Thoracic aorta endothelial cell (primary cell): Measurements from ENCODE around the gene EIF4G1. TPM values are rescaled to one million over a fixed set of nuclear protein-coding genes. Genes with fewer than 3 reads are reported as not detected.

Experiments used
- small RNA-seq: library from RNA; depleted of rRNA; stranded (forward); fragments of <200 nt; gene quantifications from one replicate; pipeline ENCODE3, GENCODE V24; 2012
- total RNA-seq: library from RNA; depleted of rRNA; stranded (reverse); fragments of >200 nt; gene quantifications from 2 replicates; pipeline ENCODE4 v1.2.3, GENCODE V29; 2012

The EIF4G1 gene, protein sequence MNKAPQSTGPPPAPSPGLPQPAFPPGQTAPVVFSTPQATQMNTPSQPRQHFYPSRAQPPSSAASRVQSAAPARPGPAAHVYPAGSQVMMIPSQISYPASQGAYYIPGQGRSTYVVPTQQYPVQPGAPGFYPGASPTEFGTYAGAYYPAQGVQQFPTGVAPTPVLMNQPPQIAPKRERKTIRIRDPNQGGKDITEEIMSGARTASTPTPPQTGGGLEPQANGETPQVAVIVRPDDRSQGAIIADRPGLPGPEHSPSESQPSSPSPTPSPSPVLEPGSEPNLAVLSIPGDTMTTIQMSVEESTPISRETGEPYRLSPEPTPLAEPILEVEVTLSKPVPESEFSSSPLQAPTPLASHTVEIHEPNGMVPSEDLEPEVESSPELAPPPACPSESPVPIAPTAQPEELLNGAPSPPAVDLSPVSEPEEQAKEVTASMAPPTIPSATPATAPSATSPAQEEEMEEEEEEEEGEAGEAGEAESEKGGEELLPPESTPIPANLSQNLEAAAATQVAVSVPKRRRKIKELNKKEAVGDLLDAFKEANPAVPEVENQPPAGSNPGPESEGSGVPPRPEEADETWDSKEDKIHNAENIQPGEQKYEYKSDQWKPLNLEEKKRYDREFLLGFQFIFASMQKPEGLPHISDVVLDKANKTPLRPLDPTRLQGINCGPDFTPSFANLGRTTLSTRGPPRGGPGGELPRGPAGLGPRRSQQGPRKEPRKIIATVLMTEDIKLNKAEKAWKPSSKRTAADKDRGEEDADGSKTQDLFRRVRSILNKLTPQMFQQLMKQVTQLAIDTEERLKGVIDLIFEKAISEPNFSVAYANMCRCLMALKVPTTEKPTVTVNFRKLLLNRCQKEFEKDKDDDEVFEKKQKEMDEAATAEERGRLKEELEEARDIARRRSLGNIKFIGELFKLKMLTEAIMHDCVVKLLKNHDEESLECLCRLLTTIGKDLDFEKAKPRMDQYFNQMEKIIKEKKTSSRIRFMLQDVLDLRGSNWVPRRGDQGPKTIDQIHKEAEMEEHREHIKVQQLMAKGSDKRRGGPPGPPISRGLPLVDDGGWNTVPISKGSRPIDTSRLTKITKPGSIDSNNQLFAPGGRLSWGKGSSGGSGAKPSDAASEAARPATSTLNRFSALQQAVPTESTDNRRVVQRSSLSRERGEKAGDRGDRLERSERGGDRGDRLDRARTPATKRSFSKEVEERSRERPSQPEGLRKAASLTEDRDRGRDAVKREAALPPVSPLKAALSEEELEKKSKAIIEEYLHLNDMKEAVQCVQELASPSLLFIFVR (N-terminal part only)
- 394 and 415 TPM in 2 replicates for total RNA-seq

DNA sequence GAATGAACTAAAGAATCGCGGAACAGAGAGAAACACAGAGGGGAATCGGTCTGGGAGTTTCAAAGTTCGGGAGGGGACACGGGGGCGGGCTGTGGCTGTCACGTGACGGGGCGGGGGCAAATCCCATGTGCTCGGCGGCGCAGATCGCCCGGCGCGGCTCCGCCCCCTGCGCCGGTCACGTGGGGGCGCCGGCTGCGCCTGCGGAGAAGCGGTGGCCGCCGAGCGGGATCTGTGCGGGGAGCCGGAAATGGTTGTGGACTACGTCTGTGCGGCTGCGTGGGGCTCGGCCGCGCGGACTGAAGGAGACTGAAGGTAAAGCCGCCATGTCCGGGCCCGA, at the start of gene EIF4G1:
EIF4G1 (plus strand) TSS at position 244 of the 337 bp plus-strand sequence. CDS start 1,191 bp downstream, outside the sequence.

DNA sequence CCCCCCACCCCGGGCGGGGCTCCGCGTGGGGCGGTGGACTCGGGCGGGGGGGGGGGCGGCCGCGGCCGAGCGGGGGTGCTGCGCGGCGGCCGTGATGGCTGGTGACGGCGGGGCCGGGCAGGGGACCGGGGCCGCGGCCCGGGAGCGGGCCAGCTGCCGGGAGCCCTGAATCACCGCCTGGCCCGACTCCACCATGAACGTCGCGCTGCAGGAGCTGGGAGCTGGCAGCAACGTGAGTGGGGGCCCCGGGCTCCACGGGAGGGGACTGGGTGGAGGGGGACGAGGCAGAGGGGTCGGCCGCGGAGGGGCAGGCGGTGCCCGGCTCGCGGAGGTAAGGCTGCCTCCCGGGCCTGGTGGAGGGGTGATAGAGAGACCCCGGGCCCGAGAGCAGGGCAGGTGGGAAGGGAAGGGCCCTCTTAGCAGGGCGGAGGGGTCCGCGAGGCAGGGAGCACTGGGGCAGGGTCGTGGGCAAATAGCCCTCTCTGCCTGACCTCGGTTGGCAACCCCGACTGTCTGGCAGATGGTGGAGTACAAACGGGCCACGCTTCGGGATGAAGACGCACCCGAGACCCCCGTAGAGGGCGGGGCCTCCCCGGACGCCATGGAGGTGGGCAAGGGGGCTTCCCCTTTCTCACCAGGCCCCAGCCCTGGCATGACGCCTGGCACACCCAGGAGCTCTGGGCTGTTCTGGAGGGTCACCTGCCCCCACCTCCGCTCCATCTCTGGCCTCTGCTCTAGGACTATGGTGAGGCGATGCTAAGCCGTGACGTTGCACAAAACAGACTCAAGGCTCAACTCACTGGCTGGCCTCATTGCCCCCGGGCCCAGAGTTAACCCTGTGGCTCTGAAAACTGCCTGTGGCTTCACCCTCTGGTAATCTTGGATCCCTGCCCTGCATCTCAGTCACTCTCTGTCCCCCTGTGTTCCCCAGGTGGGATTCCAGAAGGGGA, 38.2 kb upstream of the EIF4G1 start, which contains the start of gene ECE2:
ECE2 (plus strand) TSS at position 62 of the 950 bp plus-strand sequence; CDS start at position 194, 132 bp downstream.

DNA sequence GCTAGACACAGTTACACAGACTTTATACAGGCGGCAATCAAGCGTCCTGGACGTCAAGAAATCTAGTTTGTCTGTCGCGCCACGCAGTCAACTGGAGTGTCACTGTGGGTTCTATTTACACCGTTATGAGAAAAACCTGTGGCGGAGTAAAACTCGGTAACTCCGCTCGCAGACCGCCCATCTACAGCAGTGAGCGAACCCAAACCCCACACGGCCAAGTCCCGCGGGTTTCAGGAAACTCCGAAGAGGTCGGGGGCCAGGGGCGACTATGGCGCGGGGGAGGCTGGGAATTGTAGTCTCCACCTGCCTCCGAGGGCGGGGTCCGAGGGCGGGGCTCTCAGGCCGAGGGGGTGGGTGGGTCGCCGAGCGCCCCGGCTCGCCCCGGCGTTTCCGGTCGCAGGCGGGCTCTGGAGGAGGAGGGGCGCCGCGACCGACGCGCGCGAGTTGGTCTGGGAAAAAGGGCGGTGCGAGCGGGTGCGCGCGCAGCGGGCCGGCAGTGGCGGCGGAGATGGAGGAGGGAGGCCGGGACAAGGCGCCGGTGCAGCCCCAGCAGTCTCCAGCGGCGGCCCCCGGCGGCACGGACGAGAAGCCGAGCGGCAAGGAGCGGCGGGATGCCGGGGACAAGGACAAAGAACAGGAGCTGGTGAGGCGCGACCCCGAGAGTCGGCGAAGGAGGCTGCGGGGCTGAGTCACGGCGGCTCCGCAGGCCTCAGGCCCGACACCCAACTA, 15.5 kb upstream of the EIF4G1 start, which contains the start of gene PSMD2:
PSMD2 (plus strand) TSS at position 483 of the 729 bp plus-strand sequence; CDS start at position 509, 26 bp downstream.

DNA sequence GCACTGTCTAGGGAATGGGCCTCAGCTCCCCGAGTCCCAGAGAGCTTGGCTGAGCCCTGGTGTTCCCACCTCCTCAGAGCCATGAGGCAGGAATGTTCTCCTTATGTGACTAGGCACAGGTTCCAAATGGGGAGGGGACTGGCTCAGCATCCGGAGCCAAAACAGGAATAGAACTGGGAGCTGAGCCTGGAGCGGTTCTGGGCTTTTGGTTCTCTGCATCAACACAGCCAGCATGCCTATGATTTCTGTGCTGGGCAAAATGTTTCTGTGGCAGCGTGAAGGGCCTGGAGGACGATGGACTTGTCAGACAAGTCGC, 23.0 kb downstream of the EIF4G1 start, which contains the start of gene FAM131A:
FAM131A (plus strand) TSS at position 202 of the 316 bp plus-strand sequence; CDS start at position 233, 31 bp downstream.

DNA sequence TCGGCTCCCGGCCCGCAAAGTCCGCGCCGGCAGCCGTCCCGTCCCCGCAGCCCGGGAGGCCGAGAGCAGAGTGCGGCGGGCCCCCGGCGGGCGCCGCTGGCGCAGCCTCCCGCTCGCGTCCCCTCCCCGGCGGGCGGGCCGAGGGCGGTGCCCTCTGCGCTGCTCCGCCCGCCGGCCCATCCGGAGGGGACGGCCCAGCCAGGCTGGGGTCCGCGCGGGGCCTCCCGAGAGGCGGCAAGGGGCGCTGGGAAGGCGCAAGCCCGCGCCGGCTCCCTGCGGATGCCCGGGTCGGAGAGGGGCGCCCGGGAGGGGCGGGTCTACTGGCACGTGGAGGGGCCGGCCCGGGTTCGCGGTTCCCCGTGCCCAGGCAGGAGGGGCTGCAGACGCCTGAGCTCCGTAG, 47.1 kb downstream of the EIF4G1 start, which contains the start of the genes CLCN2 and POLR2H:
CLCN2 (minus strand) TSS at position 74 of the 400 bp plus-strand sequence. CDS start 126 bp downstream, outside the sequence.
POLR2H (plus strand) TSS at position 179 of the 400 bp plus-strand sequence. CDS start 1,783 bp downstream, outside the sequence.

DNA sequence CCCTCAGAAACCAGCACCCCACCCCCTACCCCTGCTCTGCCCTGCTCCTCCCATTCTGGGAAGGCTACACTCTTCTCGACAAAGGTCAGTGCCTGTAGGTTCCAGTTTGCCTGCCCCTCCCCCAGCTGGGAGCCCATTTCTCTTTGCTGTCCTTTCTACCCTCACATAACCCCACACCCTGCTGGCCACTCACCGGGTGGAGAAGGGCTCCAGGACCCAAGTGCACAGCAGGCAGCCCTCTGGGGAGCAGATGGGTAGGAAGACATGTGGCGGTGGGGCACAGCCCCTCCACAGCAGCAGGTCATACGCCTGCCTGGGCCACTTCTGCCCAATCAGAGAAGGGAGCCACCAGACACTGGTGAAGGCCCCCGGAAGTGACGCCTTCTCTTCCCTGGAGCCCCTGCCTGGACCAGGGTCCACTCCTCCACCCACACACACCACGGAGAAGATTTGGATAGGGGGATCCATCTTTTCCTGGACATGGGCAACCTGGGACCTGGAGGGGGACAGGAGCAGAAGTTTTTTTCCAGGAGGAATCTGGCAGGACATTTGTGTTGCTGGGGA, 63.6 kb downstream of the EIF4G1 start, which contains the start of gene THPO:
THPO (minus strand) TSS at position 326 of the 564 bp plus-strand sequence. CDS start 1,948 bp downstream, outside the sequence.

DNA sequence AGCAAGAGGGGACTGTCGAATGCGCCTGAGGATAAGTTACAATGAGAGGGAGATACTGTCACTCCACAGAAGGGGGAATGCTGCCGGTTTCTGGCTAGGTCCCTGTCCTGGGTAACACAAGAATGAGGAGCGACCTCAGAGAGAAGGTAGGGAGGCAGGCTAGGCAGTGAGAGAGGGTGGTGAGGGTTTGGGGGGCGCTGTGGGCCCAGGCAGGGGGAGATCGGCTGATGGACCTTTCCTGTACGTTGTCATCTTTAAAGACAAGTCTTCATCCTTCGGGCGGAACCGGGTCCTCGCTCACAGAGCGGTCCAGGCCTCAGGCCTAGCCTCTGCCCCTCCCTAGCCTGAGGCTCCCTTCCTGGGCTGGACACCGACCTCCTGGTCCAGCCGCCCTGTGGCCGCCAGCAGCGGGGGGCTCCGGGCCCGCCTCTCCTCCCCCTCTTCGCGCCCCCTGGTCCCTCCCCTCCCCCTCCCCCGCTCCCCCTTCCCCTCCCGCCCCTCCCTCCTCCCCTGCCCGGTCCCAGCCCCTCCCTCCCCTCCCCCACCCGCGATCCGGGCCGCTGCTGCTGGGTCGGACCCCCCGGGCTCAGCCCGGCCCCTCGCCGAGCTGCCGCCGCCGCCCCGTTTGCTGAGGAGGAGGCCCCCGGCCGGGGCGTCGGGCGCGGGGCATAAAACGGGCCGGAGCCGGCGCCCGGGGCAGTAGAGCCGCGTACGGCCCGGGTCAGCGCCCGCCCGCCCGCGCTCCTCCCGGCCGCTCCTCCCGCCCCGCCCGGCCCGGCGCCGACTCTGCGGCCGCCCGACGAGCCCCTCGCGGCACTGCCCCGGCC, 65.2 kb downstream of the EIF4G1 start, which contains the start of gene CHRD:
CHRD (plus strand) TSS at position 697 of the 827 bp plus-strand sequence. CDS start 265 bp downstream, outside the sequence.

Small RNA genes lying within 50 kb of the gene (small RNA-seq; reads per million reads assigned to genes)
- 1,113 reads per million, percentile 100 among the genes with 10 or more reads in this experiment for gene SNORD66

Other genes with a start within 250 kb of the EIF4G1 start
- gene HTR3E, start 217.5 kb upstream of the EIF4G1 start, total RNA-seq = not detected in 2 replicates
- gene EIF2B5, start 179.2 kb upstream of the EIF4G1 start, total RNA-seq = 36.4 and 42.8 TPM in 2 replicates
- 24.3 and 27.1 TPM in 2 replicates for gene DVL3, start 159.2 kb upstream of the EIF4G1 start, total RNA-seq
- 345 and 354 TPM in 2 replicates for gene AP2M1, start 139.8 kb upstream of the EIF4G1 start, total RNA-seq
- gene ABCF3, start 128.4 kb upstream of the EIF4G1 start, total RNA-seq = 33.7 and 42.4 TPM in 2 replicates
- under 0.01 TPM in 1 of 2 replicates, not detected in the other for gene VWA5B2, start 85.0 kb upstream of the EIF4G1 start, total RNA-seq
- gene ALG3, start 65.6 kb upstream of the EIF4G1 start, total RNA-seq = 27.8 and 33.3 TPM in 2 replicates
- 3.2 and 3.3 TPM in 2 replicates for gene EEF1AKMT4, start 64.9 kb upstream of the EIF4G1 start, total RNA-seq
- gene CAMK2N2, start 53.1 kb upstream of the EIF4G1 start, total RNA-seq = not detected in 2 replicates
- not detected in 2 replicates for gene ECE2, start 38.6 kb upstream of the EIF4G1 start, total RNA-seq
- gene PSMD2, start 15.4 kb upstream of the EIF4G1 start, total RNA-seq = 535 and 555 TPM in 2 replicates
- 21.8 and 31.1 TPM in 2 replicates for gene FAM131A, start 23.0 kb downstream of the EIF4G1 start, total RNA-seq
- 3.3 and 3.9 TPM in 2 replicates for gene CLCN2, start 47.0 kb downstream of the EIF4G1 start, total RNA-seq
- gene POLR2H, start 47.1 kb downstream of the EIF4G1 start, total RNA-seq = 122 and 123 TPM in 2 replicates
- gene THPO, start 63.6 kb downstream of the EIF4G1 start, total RNA-seq = not detected in 2 replicates
- gene CHRD, start 65.4 kb downstream of the EIF4G1 start, total RNA-seq = 0.07 and 0.13 TPM in 2 replicates
- 0.07 TPM in 1 of 2 replicates, not detected in the other for gene EPHB3, start 247.2 kb downstream of the EIF4G1 start, total RNA-seq